ENCODE data around the gene ATP10A.

- TF ChIP-seq CTCF (IDR thresholded peaks at IDR 0.05; ENCODE audit: control extremely low read depth in 1 of 3, insufficient read depth in 1 of 3, low read depth in 1 of 3, low read length in 3 of 3), result no peak
- no peak for TF ChIP-seq POLR2A (IDR thresholded peaks at IDR 0.05; ENCODE audit: control extremely low read depth in 1 of 2, low read depth in 2 of 2, low read length in 2 of 2)
- TF ChIP-seq FOSL1 (IDR thresholded peaks at IDR 0.05; ENCODE audit: insufficient read depth, low read depth, low read length), result no peak
- TF ChIP-seq, protein P1, sequence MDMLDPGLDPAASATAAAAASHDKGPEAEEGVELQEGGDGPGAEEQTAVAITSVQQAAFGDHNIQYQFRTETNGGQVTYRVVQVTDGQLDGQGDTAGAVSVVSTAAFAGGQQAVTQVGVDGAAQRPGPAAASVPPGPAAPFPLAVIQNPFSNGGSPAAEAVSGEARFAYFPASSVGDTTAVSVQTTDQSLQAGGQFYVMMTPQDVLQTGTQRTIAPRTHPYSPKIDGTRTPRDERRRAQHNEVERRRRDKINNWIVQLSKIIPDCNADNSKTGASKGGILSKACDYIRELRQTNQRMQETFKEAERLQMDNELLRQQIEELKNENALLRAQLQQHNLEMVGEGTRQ (IDR thresholded peaks at IDR 0.05; ENCODE audit: low read length), result no peak
- no peak for TF ChIP-seq CEBPB (IDR thresholded peaks at IDR 0.05; ENCODE audit: low read depth, low read length)
- no peak for TF ChIP-seq CHD1 (IDR thresholded peaks at IDR 0.05; ENCODE audit: low read depth, low read length)
- no peak for TF ChIP-seq ATF2 (IDR thresholded peaks at IDR 0.05; ENCODE audit: low read length)
- no peak for TF ChIP-seq SP1 (IDR thresholded peaks at IDR 0.05; ENCODE audit: low read depth, low read length)
- TF ChIP-seq POLR2AphosphoS5 (IDR thresholded peaks at IDR 0.05; ENCODE audit: low read depth, low read length), result no peak
- TF ChIP-seq RFX5 (IDR thresholded peaks at IDR 0.05; ENCODE audit: borderline replicate concordance, low read depth, low read length), result no peak
- no peak for TF ChIP-seq EP300 (IDR thresholded peaks at IDR 0.05; ENCODE audit: borderline replicate concordance in 1 of 2, low read depth in 2 of 2, low read length in 2 of 2)
These were observed 75.7 kb downstream of the ATP10A start for GRCh38 chr15:25787381-25787780.

Measured in H1 (cell line).